Endothelial cell of umbilical vein (primary cell): ENCODE data around the gene DYRK1B. TPM values are rescaled to one million over a fixed set of nuclear protein-coding genes. Genes with fewer than 3 reads are reported as not detected.

ENCODE experiments used
- BruUV-seq: library from RNA; stranded (reverse); fragments of 400-500 nt; replicated peaks from 2 replicates; lab custom pipeline; 2021; lab: Mats Ljungman, UMichigan
- CTCF ChIA-PET: fragments of 300-600, 350-600 bp; sonication (Branson Sonifier 250); formaldehyde crosslinking; loops from one replicate; lab custom pipeline; 2021; ENCODE audit warnings: antibody characterized with exemption, inconsistent platforms; lab: Charles Lee
- POLR2A ChIA-PET: fragments of 300-600, 350-600 bp; sonication (Branson Sonifier 250); formaldehyde crosslinking; loops from one replicate; lab custom pipeline; 2021; ENCODE audit warnings: antibody characterized with exemption, inconsistent platforms; lab: Charles Lee
- DNase-seq: peaks from one replicate; pipeline ENCODE4 v3.0.0-alpha.2; 2011; ENCODE audit warnings: low read depth, low spot score
- FAIRE-seq: peaks from 2 replicates; lab custom pipeline; 2011; peaks lifted over from hg19 to GRCh38; lab: Jason Lieb, UNC
- H2AFZ ChIP-seq: 2 replicates; pipeline ENCODE4 v1.6.0; 2012; ENCODE audit warnings: low read depth, low read length, control low read depth, inconsistent platforms
- H3K27ac ChIP-seq: 2 replicates; pipeline ENCODE4 v1.5.1; 2011; ENCODE audit warnings: low read depth, mild to moderate bottlenecking, control low read depth, low read length, moderate library complexity; ENCODE audit not compliant: insufficient read depth
- H3K27me3 ChIP-seq, 2 experiments: 2 replicates each; pipeline versions ENCODE4 v1.6.0 to v1.6.1; 2011; ENCODE audit warnings: low read length in 2 of 2, mixed read lengths in 1 of 2; ENCODE audit not compliant: control insufficient read depth in 2 of 2, insufficient read depth in 2 of 2
- H3K36me3 ChIP-seq, 2 experiments: 2 replicates in 1 of 2; 3 replicates in 1 of 2; pipeline ENCODE4 v1.5.1; 2011; ENCODE audit warnings: low read length in 2 of 2, mild to moderate bottlenecking in 1 of 2, moderate library complexity in 1 of 2; ENCODE audit not compliant: control insufficient read depth in 2 of 2, insufficient read depth in 2 of 2; ENCODE audit errors: extremely low read depth in 1 of 2
- H3K4me1 ChIP-seq: 3 replicates; pipeline ENCODE4 v1.5.1; 2011; ENCODE audit warnings: mild to moderate bottlenecking, low read length; ENCODE audit not compliant: control insufficient read depth, insufficient read depth; ENCODE audit errors: extremely low read depth
- H3K4me2 ChIP-seq: 2 replicates; pipeline ENCODE4 v1.6.1; 2011; ENCODE audit warnings: low read length, control low read depth, mixed read lengths; ENCODE audit not compliant: insufficient read depth
- H3K4me3 ChIP-seq, 3 experiments: fragments of 200-600 bp in 1 of 3; sonication (generic), shearing (Covaris generic) in 1 of 3; replicated peaks in 1 of 3; 2 replicates each; pipeline ENCODE4 v1.5.1; 2011 to 2016; ENCODE audit warnings: control low read depth in 3 of 3, low read length in 3 of 3, mild to moderate bottlenecking in 2 of 3, inconsistent platforms in 1 of 3, low read depth in 1 of 3, moderate library complexity in 1 of 3; ENCODE audit not compliant: insufficient read depth in 1 of 3
- H3K79me2 ChIP-seq: 2 replicates; pipeline ENCODE4 v1.6.0; 2012; ENCODE audit warnings: low read length, inconsistent platforms; ENCODE audit not compliant: control insufficient read depth, insufficient read depth
- H3K9ac ChIP-seq: replicated peaks from 2 replicates; pipeline ENCODE3; 2011; ENCODE audit warnings: low read length, control low read depth; ENCODE audit not compliant: insufficient read depth; ENCODE audit errors: extremely low read depth
- H3K9me1 ChIP-seq: replicated peaks from 3 replicates; pipeline ENCODE4 v1.6.0; 2011; ENCODE audit warnings: mild to moderate bottlenecking, low read length; ENCODE audit not compliant: control insufficient read depth, insufficient read depth; ENCODE audit errors: extremely low read depth
- H3K9me3 ChIP-seq: replicated peaks from 2 replicates; pipeline ENCODE4 v1.5.1; 2012; ENCODE audit warnings: low read length, inconsistent platforms; ENCODE audit not compliant: control insufficient read depth, insufficient read depth
- H4K20me1 ChIP-seq: replicated peaks from 2 replicates; pipeline ENCODE3; 2011; ENCODE audit warnings: mild to moderate bottlenecking, low read length; ENCODE audit not compliant: control insufficient read depth, insufficient read depth; ENCODE audit errors: extremely low read depth
- EZH2 ChIP-seq: IDR thresholded peaks from 2 replicates; pipeline ENCODE4 v1.6.1; 2012; ENCODE audit warnings: borderline replicate concordance, low read depth, mild to moderate bottlenecking, moderate library complexity, low read length, inconsistent platforms; ENCODE audit not compliant: severe bottlenecking
- FOS ChIP-seq: IDR thresholded peaks from 2 replicates; pipeline ENCODE4 v1.6.1; 2011; ENCODE audit warnings: mild to moderate bottlenecking, low read length, moderate library complexity, borderline replicate concordance; ENCODE audit not compliant: insufficient read depth
- GATA2 ChIP-seq: IDR thresholded peaks from 2 replicates; pipeline ENCODE4 v1.7.0; 2011; ENCODE audit warnings: low read depth, mild to moderate bottlenecking, moderate library complexity, mixed read lengths, low read length; ENCODE audit not compliant: insufficient read length, insufficient read depth
- JUN ChIP-seq: IDR thresholded peaks from 2 replicates; pipeline ENCODE4 v1.6.1; 2011; ENCODE audit warnings: borderline replicate concordance, low read depth; ENCODE audit not compliant: insufficient read length, insufficient read depth
- MYC ChIP-seq: IDR thresholded peaks from one replicate; pipeline ENCODE4 v1.6.1; 2011; ENCODE audit warnings: mild to moderate bottlenecking, low read depth, low read length
- POLR2A ChIP-seq: IDR thresholded peaks from 2 replicates; pipeline ENCODE4 v1.6.1; 2012; ENCODE audit warnings: low read depth, mild to moderate bottlenecking, control low read depth, low read length
- POLR2AphosphoS5 ChIP-seq: IDR thresholded peaks from 2 replicates; pipeline ENCODE4 v1.6.1; 2012; ENCODE audit warnings: low read depth, mild to moderate bottlenecking, control low read depth, low read length, moderate library complexity; ENCODE audit not compliant: insufficient read depth
- dilution Hi-C: fragments of 300-500 bp; cut with MboI; formaldehyde crosslinking; loops from one replicate; pipeline ENCODE4 v1.15.0; 2019; ENCODE audit warnings: low sequenced_read_pairs; ENCODE audit not compliant: extremely low pct_ligation_motif_present
- intact Hi-C: fragments of 100-400 bp; cut with micrococcal nuclease; formaldehyde crosslinking; loops from one replicate; pipeline ENCODE4 v1.10.0; 2022
- polyA plus RNA-seq, 4 experiments: library from polyadenylated mRNA; depleted of rRNA in 3 of 4; stranded (reverse) in 3 of 4; unstranded in 1 of 4; fragments of >200 nt; gene quantifications; 2 replicates each; pipeline versions ENCODE4 v1.2.1 to v1.2.3, GENCODE V29; 2011 to 2012; ENCODE audit warnings: missing spikeins in 1 of 4
- total RNA-seq: library from RNA; stranded (reverse); gene quantifications from 2 replicates; pipeline ENCODE4 v1.2.3, GENCODE V29; 2021
- TF ChIP-seq, protein P1 (sequence below): IDR thresholded peaks from 2 replicates; pipeline ENCODE4 v1.6.1; 2011; ENCODE audit not compliant: insufficient read depth, insufficient read length
- TF ChIP-seq, protein P2 (sequence below), 2 donors: IDR thresholded peaks; 1 replicate in 1 of 2; 2 replicates in 1 of 2; pipeline ENCODE4 v1.5.1; 2011; ENCODE audit warnings: low read length in 2 of 2, mild to moderate bottlenecking in 2 of 2, moderate library complexity in 2 of 2, control low read depth in 1 of 2, inconsistent platforms in 1 of 2, low read depth in 1 of 2; ENCODE audit not compliant: insufficient read depth in 1 of 2; ENCODE audit errors: extremely low read depth in 1 of 2

The DYRK1B gene
- total and polyA plus RNA-seq, 2 donors (not counting 3 experiments of a cell fraction or from before 2014, with no cell fraction given): 17.7 to 30.8 TPM

DNA sequence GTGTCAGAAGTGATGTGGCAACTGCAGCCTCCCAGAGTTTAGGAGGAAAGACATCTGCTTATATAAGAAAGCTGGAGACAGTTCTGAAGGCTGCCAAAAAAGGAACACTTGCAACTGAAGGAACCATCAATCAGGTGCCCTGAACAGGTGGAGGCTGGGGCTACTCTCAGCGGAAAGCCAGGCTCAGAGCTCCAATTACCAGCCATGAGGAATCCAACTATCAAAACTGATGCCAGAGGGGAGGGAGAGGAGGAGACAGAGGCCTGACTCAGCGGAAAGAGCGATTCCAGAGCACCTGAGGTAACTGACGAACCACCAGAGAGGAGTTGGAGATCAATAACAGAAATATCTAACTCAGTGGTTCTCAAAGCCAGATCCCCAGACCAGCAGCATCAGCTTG is 31.0 kb downstream of the DYRK1B start:
- Histone ChIP-seq H3K9ac (no peak overlapping the region), H3K4me1 (no peaks in the 10 kb centered on the region), H3K9me1 (no peaks in the 10 kb centered on the region), H3K9me3 (no peaks in the 10 kb centered on the region), H3K27me3 (peaks cover 7 to 12% of the 10 kb centered on the region in 2 experiments), H2AFZ (no peak overlapping the region), H4K20me1 (no peaks in the 10 kb centered on the region), H3K36me3 (no peaks in the 10 kb centered on the region), H3K4me2 (no peak overlapping the region), H3K27ac (no peak overlapping the region), H3K4me3 (no peak overlapping the region), H3K79me2 (no peaks in the 10 kb centered on the region)
- POLR2A ChIA-PET: no interaction called here
- intact Hi-C loops (no loop called here), dilution Hi-C loops (no loop called here)
- TF ChIP-seq EZH2 (no peak), POLR2A (no peak), FOS (no peak), GATA2 (no peak), MYC (no peak), JUN (no peak), POLR2AphosphoS5 (no peak)
- TF ChIP-seq, protein P1, sequence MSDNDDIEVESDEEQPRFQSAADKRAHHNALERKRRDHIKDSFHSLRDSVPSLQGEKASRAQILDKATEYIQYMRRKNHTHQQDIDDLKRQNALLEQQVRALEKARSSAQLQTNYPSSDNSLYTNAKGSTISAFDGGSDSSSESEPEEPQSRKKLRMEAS: no peak
- TF ChIP-seq, protein P2, sequence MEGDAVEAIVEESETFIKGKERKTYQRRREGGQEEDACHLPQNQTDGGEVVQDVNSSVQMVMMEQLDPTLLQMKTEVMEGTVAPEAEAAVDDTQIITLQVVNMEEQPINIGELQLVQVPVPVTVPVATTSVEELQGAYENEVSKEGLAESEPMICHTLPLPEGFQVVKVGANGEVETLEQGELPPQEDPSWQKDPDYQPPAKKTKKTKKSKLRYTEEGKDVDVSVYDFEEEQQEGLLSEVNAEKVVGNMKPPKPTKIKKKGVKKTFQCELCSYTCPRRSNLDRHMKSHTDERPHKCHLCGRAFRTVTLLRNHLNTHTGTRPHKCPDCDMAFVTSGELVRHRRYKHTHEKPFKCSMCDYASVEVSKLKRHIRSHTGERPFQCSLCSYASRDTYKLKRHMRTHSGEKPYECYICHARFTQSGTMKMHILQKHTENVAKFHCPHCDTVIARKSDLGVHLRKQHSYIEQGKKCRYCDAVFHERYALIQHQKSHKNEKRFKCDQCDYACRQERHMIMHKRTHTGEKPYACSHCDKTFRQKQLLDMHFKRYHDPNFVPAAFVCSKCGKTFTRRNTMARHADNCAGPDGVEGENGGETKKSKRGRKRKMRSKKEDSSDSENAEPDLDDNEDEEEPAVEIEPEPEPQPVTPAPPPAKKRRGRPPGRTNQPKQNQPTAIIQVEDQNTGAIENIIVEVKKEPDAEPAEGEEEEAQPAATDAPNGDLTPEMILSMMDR (IDR thresholded peaks at IDR 0.05; ENCODE audit: extremely low read depth in 1 of 2, insufficient read depth in 1 of 2, low read depth in 1 of 2, low read length in 2 of 2): no peak
- no peak for FAIRE-seq
- DNase-seq: no peak
- BruUV-seq: no TSS peak
- CTCF ChIA-PET: interaction anchor here (1.1 to 2.7 kb wide), 2 partner anchors 10 to 18 kb away, joined by 3 to 19 read pairs; no protein-coding TSS in a partner anchor
